Vagina (tissue), 2 donors: ENCODE data around the gene ZFYVE26.

ENCODE experiments used
- CTCF ChIP-seq, 3 experiments: fragments of 450-650 bp in 2 of 3; fragments of 200-600 bp in 1 of 3; sonication (generic) in 1 of 3; IDR thresholded peaks; one replicate each; pipeline ENCODE4 v1.5.1; 2017 to 2019; ENCODE audit warnings: antibody characterized with exemption in 3 of 3, mild to moderate bottlenecking in 2 of 3, moderate library complexity in 2 of 3
- POLR2A ChIP-seq, 2 donors: fragments of 450-650 bp; IDR thresholded peaks; one replicate each; pipeline ENCODE4 v1.6.1; 2017; ENCODE audit warnings: antibody characterized with exemption in 2 of 2, mild to moderate bottlenecking in 2 of 2, moderate library complexity in 2 of 2

DNA sequence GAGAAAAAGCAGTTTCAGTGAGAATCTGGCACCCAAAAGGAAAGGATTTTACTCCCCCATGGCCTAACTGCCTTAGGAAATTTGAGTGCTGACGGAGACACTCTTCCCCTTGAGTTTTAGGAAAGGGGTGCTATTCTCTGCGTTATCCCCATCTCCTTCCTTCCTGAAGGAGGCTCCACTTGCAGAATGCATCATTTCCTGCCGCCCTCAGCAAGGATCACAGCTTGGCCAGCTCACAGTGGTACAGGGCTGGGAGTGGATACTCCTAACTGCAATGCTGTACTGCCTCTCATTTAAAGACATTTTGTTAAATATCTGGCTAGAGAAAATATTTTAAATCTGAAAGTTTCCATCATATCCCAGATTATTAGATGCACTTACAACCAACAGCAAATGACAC, 81.7 kb downstream of the ZFYVE26 start:
- no peak for TF ChIP-seq CTCF (IDR thresholded peaks at IDR 0.05)
- TF ChIP-seq POLR2A (IDR thresholded peaks at IDR 0.05): no peak
